Endothelial cell of umbilical vein (primary cell): ENCODE measurements around the gene B4GALT6. TPM values are rescaled to one million over a fixed set of nuclear protein-coding genes. Genes with fewer than 3 reads are reported as not detected.

Source experiments
- BruUV-seq: library from RNA; stranded (reverse); fragments of 400-500 nt; replicated peaks from 2 replicates; lab custom pipeline; 2021; lab: Mats Ljungman, UMichigan
- CTCF ChIA-PET: fragments of 300-600, 350-600 bp; sonication (Branson Sonifier 250); formaldehyde crosslinking; loops from one replicate; lab custom pipeline; 2021; ENCODE audit warnings: antibody characterized with exemption, inconsistent platforms; lab: Charles Lee
- POLR2A ChIA-PET: fragments of 300-600, 350-600 bp; sonication (Branson Sonifier 250); formaldehyde crosslinking; loops from one replicate; lab custom pipeline; 2021; ENCODE audit warnings: antibody characterized with exemption, inconsistent platforms; lab: Charles Lee
- DNase-seq: peaks from one replicate; pipeline ENCODE4 v3.0.0-alpha.2; 2011; ENCODE audit warnings: low read depth, low spot score
- FAIRE-seq: peaks from 2 replicates; lab custom pipeline; 2011; peaks lifted over from hg19 to GRCh38; lab: Jason Lieb, UNC
- H2AFZ ChIP-seq: 2 replicates; pipeline ENCODE4 v1.6.0; 2012; ENCODE audit warnings: low read depth, low read length, control low read depth, inconsistent platforms
- H3K27ac ChIP-seq: 2 replicates; pipeline ENCODE4 v1.5.1; 2011; ENCODE audit warnings: low read depth, mild to moderate bottlenecking, control low read depth, low read length, moderate library complexity; ENCODE audit not compliant: insufficient read depth
- H3K27me3 ChIP-seq, 2 experiments: 2 replicates each; pipeline versions ENCODE4 v1.6.0 to v1.6.1; 2011; ENCODE audit warnings: low read length in 2 of 2, mixed read lengths in 1 of 2; ENCODE audit not compliant: control insufficient read depth in 2 of 2, insufficient read depth in 2 of 2
- H3K36me3 ChIP-seq, 2 experiments: 2 replicates in 1 of 2; 3 replicates in 1 of 2; pipeline ENCODE4 v1.5.1; 2011; ENCODE audit warnings: low read length in 2 of 2, mild to moderate bottlenecking in 1 of 2, moderate library complexity in 1 of 2; ENCODE audit not compliant: control insufficient read depth in 2 of 2, insufficient read depth in 2 of 2; ENCODE audit errors: extremely low read depth in 1 of 2
- H3K4me1 ChIP-seq: 3 replicates; pipeline ENCODE4 v1.5.1; 2011; ENCODE audit warnings: mild to moderate bottlenecking, low read length; ENCODE audit not compliant: control insufficient read depth, insufficient read depth; ENCODE audit errors: extremely low read depth
- H3K4me2 ChIP-seq: 2 replicates; pipeline ENCODE4 v1.6.1; 2011; ENCODE audit warnings: low read length, control low read depth, mixed read lengths; ENCODE audit not compliant: insufficient read depth
- H3K4me3 ChIP-seq, 3 experiments: fragments of 200-600 bp in 1 of 3; sonication (generic), shearing (Covaris generic) in 1 of 3; replicated peaks in 1 of 3; 2 replicates each; pipeline ENCODE4 v1.5.1; 2011 to 2016; ENCODE audit warnings: control low read depth in 3 of 3, low read length in 3 of 3, mild to moderate bottlenecking in 2 of 3, inconsistent platforms in 1 of 3, low read depth in 1 of 3, moderate library complexity in 1 of 3; ENCODE audit not compliant: insufficient read depth in 1 of 3
- H3K79me2 ChIP-seq: 2 replicates; pipeline ENCODE4 v1.6.0; 2012; ENCODE audit warnings: low read length, inconsistent platforms; ENCODE audit not compliant: control insufficient read depth, insufficient read depth
- H3K9ac ChIP-seq: replicated peaks from 2 replicates; pipeline ENCODE3; 2011; ENCODE audit warnings: low read length, control low read depth; ENCODE audit not compliant: insufficient read depth; ENCODE audit errors: extremely low read depth
- H3K9me1 ChIP-seq: replicated peaks from 3 replicates; pipeline ENCODE4 v1.6.0; 2011; ENCODE audit warnings: mild to moderate bottlenecking, low read length; ENCODE audit not compliant: control insufficient read depth, insufficient read depth; ENCODE audit errors: extremely low read depth
- H3K9me3 ChIP-seq: replicated peaks from 2 replicates; pipeline ENCODE4 v1.5.1; 2012; ENCODE audit warnings: low read length, inconsistent platforms; ENCODE audit not compliant: control insufficient read depth, insufficient read depth
- H4K20me1 ChIP-seq: replicated peaks from 2 replicates; pipeline ENCODE3; 2011; ENCODE audit warnings: mild to moderate bottlenecking, low read length; ENCODE audit not compliant: control insufficient read depth, insufficient read depth; ENCODE audit errors: extremely low read depth
- EZH2 ChIP-seq: IDR thresholded peaks from 2 replicates; pipeline ENCODE4 v1.6.1; 2012; ENCODE audit warnings: borderline replicate concordance, low read depth, mild to moderate bottlenecking, moderate library complexity, low read length, inconsistent platforms; ENCODE audit not compliant: severe bottlenecking
- FOS ChIP-seq: IDR thresholded peaks from 2 replicates; pipeline ENCODE4 v1.6.1; 2011; ENCODE audit warnings: mild to moderate bottlenecking, low read length, moderate library complexity, borderline replicate concordance; ENCODE audit not compliant: insufficient read depth
- GATA2 ChIP-seq: IDR thresholded peaks from 2 replicates; pipeline ENCODE4 v1.7.0; 2011; ENCODE audit warnings: low read depth, mild to moderate bottlenecking, moderate library complexity, mixed read lengths, low read length; ENCODE audit not compliant: insufficient read length, insufficient read depth
- JUN ChIP-seq: IDR thresholded peaks from 2 replicates; pipeline ENCODE4 v1.6.1; 2011; ENCODE audit warnings: borderline replicate concordance, low read depth; ENCODE audit not compliant: insufficient read length, insufficient read depth
- MAX ChIP-seq: IDR thresholded peaks from 2 replicates; pipeline ENCODE4 v1.6.1; 2011; ENCODE audit not compliant: insufficient read depth, insufficient read length
- MYC ChIP-seq: IDR thresholded peaks from one replicate; pipeline ENCODE4 v1.6.1; 2011; ENCODE audit warnings: mild to moderate bottlenecking, low read depth, low read length
- POLR2A ChIP-seq: IDR thresholded peaks from 2 replicates; pipeline ENCODE4 v1.6.1; 2012; ENCODE audit warnings: low read depth, mild to moderate bottlenecking, control low read depth, low read length
- POLR2AphosphoS5 ChIP-seq: IDR thresholded peaks from 2 replicates; pipeline ENCODE4 v1.6.1; 2012; ENCODE audit warnings: low read depth, mild to moderate bottlenecking, control low read depth, low read length, moderate library complexity; ENCODE audit not compliant: insufficient read depth
- dilution Hi-C: fragments of 300-500 bp; cut with MboI; formaldehyde crosslinking; loops from one replicate; pipeline ENCODE4 v1.15.0; 2019; ENCODE audit warnings: low sequenced_read_pairs; ENCODE audit not compliant: extremely low pct_ligation_motif_present
- intact Hi-C: fragments of 100-400 bp; cut with micrococcal nuclease; formaldehyde crosslinking; loops from one replicate; pipeline ENCODE4 v1.10.0; 2022
- polyA plus RNA-seq, 4 experiments: library from polyadenylated mRNA; depleted of rRNA in 3 of 4; stranded (reverse) in 3 of 4; unstranded in 1 of 4; fragments of >200 nt; gene quantifications; 2 replicates each; pipeline versions ENCODE4 v1.2.1 to v1.2.3, GENCODE V29; 2011 to 2012; ENCODE audit warnings: missing spikeins in 1 of 4
- total RNA-seq: library from RNA; stranded (reverse); gene quantifications from 2 replicates; pipeline ENCODE4 v1.2.3, GENCODE V29; 2021
- TF ChIP-seq, protein P1 (sequence below), 2 donors: IDR thresholded peaks; 1 replicate in 1 of 2; 2 replicates in 1 of 2; pipeline ENCODE4 v1.5.1; 2011; ENCODE audit warnings: low read length in 2 of 2, mild to moderate bottlenecking in 2 of 2, moderate library complexity in 2 of 2, control low read depth in 1 of 2, inconsistent platforms in 1 of 2, low read depth in 1 of 2; ENCODE audit not compliant: insufficient read depth in 1 of 2; ENCODE audit errors: extremely low read depth in 1 of 2

B4GALT6 gene
- total and polyA plus RNA-seq, 2 donors (not counting 3 experiments of a cell fraction or from before 2014, with no cell fraction given) = 3.9 to 24.2 TPM

GRCh38 chr18:31643003-31643402, 41.4 kb downstream of the B4GALT6 start:
- Histone ChIP-seq H3K4me3 (no peak overlapping the region), H3K79me2 (no peaks in the 10 kb centered on the region), H3K4me1 (no peaks in the 10 kb centered on the region), H3K27me3 (no peaks in the 10 kb centered on the region), H4K20me1 (no peaks in the 10 kb centered on the region), H3K9me3 (no peaks in the 10 kb centered on the region), H3K9ac (no peak overlapping the region), H3K27ac (no peak overlapping the region), H3K9me1 (no peaks in the 10 kb centered on the region), H3K4me2 (no peak overlapping the region), H3K36me3 (peaks cover 0 to 4% of the 10 kb centered on the region in 2 experiments), H2AFZ (no peak overlapping the region)
- no peak for DNase-seq
- TF ChIP-seq JUN (no peak), EZH2 (no peak), POLR2A (no peak)
- dilution Hi-C loops (no loop called here), intact Hi-C loops (no loop called here)
- BruUV-seq = no TSS peak
- ChIA-PET POLR2A (no interaction called here), CTCF (interaction anchor here (1.0 kb wide), 1 partner anchor 33 kb away, joined by 3 read pairs; no protein-coding TSS in a partner anchor)
- FAIRE-seq = no peak

DNA sequence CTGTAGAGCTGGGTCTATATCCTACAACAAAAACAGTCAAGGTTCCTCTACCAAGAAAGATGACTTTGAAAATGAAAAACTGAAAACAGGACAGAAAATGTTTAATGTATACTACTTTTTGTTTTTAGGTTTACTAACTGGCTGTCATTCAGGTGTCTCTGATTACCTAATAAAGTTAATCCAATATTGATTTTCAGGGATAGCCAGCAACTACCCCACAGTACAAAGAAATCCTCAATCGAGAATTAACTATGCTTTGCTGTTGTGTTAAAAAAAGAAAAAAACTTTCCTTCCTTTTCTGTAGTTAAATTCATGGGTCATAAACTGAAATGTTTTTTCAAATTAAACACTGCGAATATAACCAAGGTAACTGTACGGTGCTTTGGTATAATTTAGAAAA, 46.9 kb downstream of the B4GALT6 start:
- Histone ChIP-seq H3K9ac (no peak overlapping the region), H3K9me3 (no peaks in the 10 kb centered on the region), H3K36me3 (peaks cover 0 to 2% of the 10 kb centered on the region in 2 experiments), H3K4me1 (peaks cover under 1% of the 10 kb centered on the region), H3K9me1 (no peaks in the 10 kb centered on the region), H3K79me2 (no peaks in the 10 kb centered on the region), H4K20me1 (no peaks in the 10 kb centered on the region), H2AFZ (no peak overlapping the region), H3K4me3 (no peak overlapping the region), H3K27ac (no peak overlapping the region), H3K27me3 (no peaks in the 10 kb centered on the region), H3K4me2 (no peak overlapping the region)
- ChIA-PET POLR2A (no interaction called here), CTCF (interaction anchor here (1.1 kb wide), 1 partner anchor 74 kb away, joined by 3 read pairs; no protein-coding TSS in a partner anchor)
- FAIRE-seq = no peak
- intact Hi-C loops (no loop called here), dilution Hi-C loops (no loop called here)
- BruUV-seq = no TSS peak
- TF ChIP-seq FOS (no peak), JUN (no peak), EZH2 (no peak), MYC (no peak), POLR2AphosphoS5 (no peak), MAX (no peak), GATA2 (no peak), POLR2A (no peak)
- TF ChIP-seq, protein P1, sequence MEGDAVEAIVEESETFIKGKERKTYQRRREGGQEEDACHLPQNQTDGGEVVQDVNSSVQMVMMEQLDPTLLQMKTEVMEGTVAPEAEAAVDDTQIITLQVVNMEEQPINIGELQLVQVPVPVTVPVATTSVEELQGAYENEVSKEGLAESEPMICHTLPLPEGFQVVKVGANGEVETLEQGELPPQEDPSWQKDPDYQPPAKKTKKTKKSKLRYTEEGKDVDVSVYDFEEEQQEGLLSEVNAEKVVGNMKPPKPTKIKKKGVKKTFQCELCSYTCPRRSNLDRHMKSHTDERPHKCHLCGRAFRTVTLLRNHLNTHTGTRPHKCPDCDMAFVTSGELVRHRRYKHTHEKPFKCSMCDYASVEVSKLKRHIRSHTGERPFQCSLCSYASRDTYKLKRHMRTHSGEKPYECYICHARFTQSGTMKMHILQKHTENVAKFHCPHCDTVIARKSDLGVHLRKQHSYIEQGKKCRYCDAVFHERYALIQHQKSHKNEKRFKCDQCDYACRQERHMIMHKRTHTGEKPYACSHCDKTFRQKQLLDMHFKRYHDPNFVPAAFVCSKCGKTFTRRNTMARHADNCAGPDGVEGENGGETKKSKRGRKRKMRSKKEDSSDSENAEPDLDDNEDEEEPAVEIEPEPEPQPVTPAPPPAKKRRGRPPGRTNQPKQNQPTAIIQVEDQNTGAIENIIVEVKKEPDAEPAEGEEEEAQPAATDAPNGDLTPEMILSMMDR (IDR thresholded peaks at IDR 0.05; ENCODE audit: extremely low read depth in 1 of 2, insufficient read depth in 1 of 2, low read depth in 1 of 2, low read length in 2 of 2) = no peak
- DNase-seq = no peak
